ENCODE measurements around the gene C6orf141. TPM values are rescaled to one million over a fixed set of nuclear protein-coding genes. Genes with fewer than 3 reads are reported as not detected.

Gene C6orf141
- total and polyA plus RNA-seq, 2 of the 13 experiments (the other 11 are each of a cell fraction or from before 2014, with no cell fraction given): 0.07 TPM; not detected in 1

DNA sequence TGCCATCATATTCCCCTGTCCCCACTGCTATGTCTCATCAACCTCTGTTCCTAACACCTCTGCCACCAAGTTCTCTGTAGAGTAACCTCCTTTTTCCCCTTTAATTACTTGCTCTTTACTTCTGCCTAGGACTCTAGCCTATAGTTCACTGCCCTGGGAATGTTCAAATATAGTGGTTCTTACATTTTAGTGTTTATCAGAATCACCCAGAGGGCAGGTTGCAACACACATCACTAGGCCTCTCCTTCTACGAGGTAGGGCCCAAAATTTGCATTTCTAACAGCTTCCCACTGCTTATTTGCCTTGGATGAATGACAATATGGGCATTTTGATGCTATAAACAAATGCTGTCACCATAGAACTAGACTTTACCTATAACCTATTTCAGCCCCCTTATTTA is 23.1 kb upstream of the C6orf141 start:
- H2AFZ ChIP-seq (ENCODE audit: low read length): peak overlapping the region; percentile 25
- no peak overlapping the region for H3K9ac ChIP-seq (ENCODE audit: insufficient read depth, low read depth, low read length)
- H3K79me2 ChIP-seq (ENCODE audit: insufficient read depth, low read length): no peaks in the 10 kb centered on the region
- H4K20me1 ChIP-seq (ENCODE audit: insufficient read depth, low read length): no peaks in the 10 kb centered on the region
- in situ Hi-C loops (cut with HindIII; ENCODE audit: extremely low pct_ligation_motif_present, low pct_unique_long_range_greater_than_20kb): loop anchor here (5.0 kb wide), 1 partner anchor 80 kb away; no protein-coding TSS in a partner anchor
- 17% methylated on average over 1 of the region's 1 CpG for WGBS (ENCODE audit: low lambda C conversion rate)
- no peak for DNase-seq (ENCODE audit: low spot score)
- no TSS peak for BruUV-seq (replicated peaks)
- H3K36me3 ChIP-seq (replicated peaks in 1 of 2; ENCODE audit: control insufficient read depth in 1 of 2, insufficient read depth in 2 of 2, low read length in 2 of 2): no peaks in the 10 kb centered on the region
- intact Hi-C loops (cut with micrococcal nuclease; ENCODE audit: unreplicated experiment): no loop called here
- H3K4me3 ChIP-seq (replicated peaks in 1 of 3; ENCODE audit: insufficient read depth in 1 of 3, low read depth in 2 of 3, low read length in 3 of 3): no peak overlapping the region
- peak overlapping the region; percentile 9 for H3K27ac ChIP-seq (ENCODE audit: extremely low read length, insufficient read depth, low read length)
- FAIRE-seq: no peak
- H3K27me3 ChIP-seq (ENCODE audit: control insufficient read depth in 1 of 2, insufficient read depth in 2 of 2, low read length in 2 of 2): no peaks in the 10 kb centered on the region
- H3K9me3 ChIP-seq (ENCODE audit: low read length): no peaks in the 10 kb centered on the region
- ChIA-PET POLR2A (no interaction called here), CTCF (ENCODE audit: low intra/inter-chr PET ratio, low total read pairs) (no interaction called here)
- H3K4me1 ChIP-seq (ENCODE audit: insufficient read depth, low read length): peaks cover 57% of the 10 kb centered on the region
- TF ChIP-seq NCOR1 (IDR thresholded peaks at IDR 0.05; ENCODE audit: borderline replicate concordance, low read length): no peak
- TF ChIP-seq ZFX (CRISPR knock-in tag; IDR thresholded peaks at IDR 0.05; ENCODE audit: low read depth): peak; percentile 31; the same call in 1 of the 2 replicates
- TF ChIP-seq CEBPB (IDR thresholded peaks at IDR 0.05; ENCODE audit: borderline replicate concordance, low read depth, low read length): peak; percentile 52; the same call in 1 of the 2 replicates
- ATAC-seq: no peak
- no peak overlapping the region; the same call in 1 of the 2 replicates for H3K4me2 ChIP-seq (ENCODE audit: low read depth, low read length)

GRCh38 chr6:49528571-49528970 is 21.9 kb upstream of the C6orf141 start:
- POLR2A ChIA-PET: no interaction called here
- intact Hi-C loops (cut with micrococcal nuclease; ENCODE audit: unreplicated experiment): no loop called here
- DNase-seq (ENCODE audit: low spot score): no peak
- no peak overlapping the region for H2AFZ ChIP-seq (ENCODE audit: low read length)
- TF ChIP-seq ZNF790 (CRISPR knock-in tag; IDR thresholded peaks at IDR 0.05; ENCODE audit: borderline replicate concordance) (no peak), ZNF746 (CRISPR knock-in tag; IDR thresholded peaks at IDR 0.05) (no peak), GABPB1 (CRISPR knock-in tag; IDR thresholded peaks at IDR 0.05) (no peak), THAP7 (CRISPR knock-in tag; IDR thresholded peaks at IDR 0.05) (no peak), ZNF747 (CRISPR knock-in tag; IDR thresholded peaks at IDR 0.05; ENCODE audit: borderline replicate concordance) (no peak), TIGD3 (CRISPR knock-in tag; IDR thresholded peaks at IDR 0.05; ENCODE audit: borderline replicate concordance) (no peak), ZNF567 (CRISPR knock-in tag; IDR thresholded peaks at IDR 0.05; ENCODE audit: borderline replicate concordance) (no peak), ZNF207 (IDR thresholded peaks at IDR 0.05; ENCODE audit: borderline replicate concordance) (no peak), MTF1 (CRISPR knock-in tag; IDR thresholded peaks at IDR 0.05) (no peak), ZNF768 (CRISPR knock-in tag; IDR thresholded peaks at IDR 0.05) (no peak), ZNF274 (CRISPR knock-in tag; IDR thresholded peaks at IDR 0.05) (no peak), SP140L (CRISPR knock-in tag; IDR thresholded peaks at IDR 0.05; ENCODE audit: borderline replicate concordance) (no peak), NFYC (CRISPR knock-in tag; IDR thresholded peaks at IDR 0.05) (no peak)
- TF ChIP-seq, protein P1, sequence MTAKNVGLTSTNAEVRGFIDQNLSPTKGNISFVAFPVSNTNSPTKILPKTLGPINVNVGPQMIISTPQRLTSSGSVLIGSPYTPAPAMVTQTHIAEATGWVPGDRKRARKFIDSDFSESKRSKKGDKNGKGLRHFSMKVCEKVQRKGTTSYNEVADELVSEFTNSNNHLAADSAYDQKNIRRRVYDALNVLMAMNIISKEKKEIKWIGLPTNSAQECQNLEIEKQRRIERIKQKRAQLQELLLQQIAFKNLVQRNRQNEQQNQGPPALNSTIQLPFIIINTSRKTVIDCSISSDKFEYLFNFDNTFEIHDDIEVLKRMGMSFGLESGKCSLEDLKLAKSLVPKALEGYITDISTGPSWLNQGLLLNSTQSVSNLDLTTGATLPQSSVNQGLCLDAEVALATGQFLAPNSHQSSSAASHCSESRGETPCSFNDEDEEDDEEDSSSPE (CRISPR knock-in tag; IDR thresholded peaks at IDR 0.05): no peak
- BruUV-seq (replicated peaks): no TSS peak
- ATAC-seq: no peak
- H3K79me2 ChIP-seq (ENCODE audit: insufficient read depth, low read length): no peaks in the 10 kb centered on the region
- H3K4me2 ChIP-seq (ENCODE audit: low read depth, low read length): no peak overlapping the region
- H3K4me1 ChIP-seq (ENCODE audit: insufficient read depth, low read length): peaks cover 50% of the 10 kb centered on the region
- H3K4me3 ChIP-seq (replicated peaks in 1 of 3; ENCODE audit: insufficient read depth in 1 of 3, low read depth in 2 of 3, low read length in 3 of 3): no peak overlapping the region
- H3K27me3 ChIP-seq (ENCODE audit: control insufficient read depth in 1 of 2, insufficient read depth in 2 of 2, low read length in 2 of 2): no peaks in the 10 kb centered on the region
- FAIRE-seq: no peak
- H3K9me3 ChIP-seq (ENCODE audit: low read length): no peaks in the 10 kb centered on the region
- H3K27ac ChIP-seq (ENCODE audit: extremely low read length, insufficient read depth, low read length): no peak overlapping the region
- in situ Hi-C loops (cut with HindIII; ENCODE audit: extremely low pct_ligation_motif_present, low pct_unique_long_range_greater_than_20kb): loop anchor here (5.0 kb wide), 1 partner anchor 79 kb away; no protein-coding TSS in a partner anchor
- H4K20me1 ChIP-seq (ENCODE audit: insufficient read depth, low read length): no peaks in the 10 kb centered on the region
- no peak overlapping the region for H3K9ac ChIP-seq (ENCODE audit: insufficient read depth, low read depth, low read length)
- no peaks in the 10 kb centered on the region for H3K36me3 ChIP-seq (replicated peaks in 1 of 2; ENCODE audit: control insufficient read depth in 1 of 2, insufficient read depth in 2 of 2, low read length in 2 of 2)
- WGBS (ENCODE audit: low lambda C conversion rate): 57% methylated on average over 3 of the region's 3 CpGs
- CTCF ChIA-PET (ENCODE audit: low intra/inter-chr PET ratio, low total read pairs): no interaction called here

Data from HepG2 (cell line).